Astrocyte of the spinal cord (primary cell): ENCODE results near the gene ATG12.

Source experiments
- DNase-seq: peaks from one replicate; pipeline ENCODE4 v3.0.0; 2011; ENCODE audit warnings: low read depth, low spot score
- H3K4me3 ChIP-seq: 2 replicates; pipeline ENCODE4 v1.5.1; 2011; ENCODE audit warnings: low read depth, mild to moderate bottlenecking, low read length, moderate library complexity
- in situ Hi-C: cut with HindIII; loops from 2 replicates; pipeline ENCODE4 v1.10.0; 2017; ENCODE audit warnings: low sequenced_read_pairs
- TF ChIP-seq, protein P1 (sequence below): IDR thresholded peaks from 2 replicates; pipeline ENCODE4 v1.5.1; 2012; ENCODE audit warnings: low read depth, mild to moderate bottlenecking, low read length, inconsistent platforms

The ATG12 gene

GRCh38 chr5:115785381-115786065 lies 55.8 kb downstream of the ATG12 start:
- in situ Hi-C loops, result no loop called here
- TF ChIP-seq, protein P1, sequence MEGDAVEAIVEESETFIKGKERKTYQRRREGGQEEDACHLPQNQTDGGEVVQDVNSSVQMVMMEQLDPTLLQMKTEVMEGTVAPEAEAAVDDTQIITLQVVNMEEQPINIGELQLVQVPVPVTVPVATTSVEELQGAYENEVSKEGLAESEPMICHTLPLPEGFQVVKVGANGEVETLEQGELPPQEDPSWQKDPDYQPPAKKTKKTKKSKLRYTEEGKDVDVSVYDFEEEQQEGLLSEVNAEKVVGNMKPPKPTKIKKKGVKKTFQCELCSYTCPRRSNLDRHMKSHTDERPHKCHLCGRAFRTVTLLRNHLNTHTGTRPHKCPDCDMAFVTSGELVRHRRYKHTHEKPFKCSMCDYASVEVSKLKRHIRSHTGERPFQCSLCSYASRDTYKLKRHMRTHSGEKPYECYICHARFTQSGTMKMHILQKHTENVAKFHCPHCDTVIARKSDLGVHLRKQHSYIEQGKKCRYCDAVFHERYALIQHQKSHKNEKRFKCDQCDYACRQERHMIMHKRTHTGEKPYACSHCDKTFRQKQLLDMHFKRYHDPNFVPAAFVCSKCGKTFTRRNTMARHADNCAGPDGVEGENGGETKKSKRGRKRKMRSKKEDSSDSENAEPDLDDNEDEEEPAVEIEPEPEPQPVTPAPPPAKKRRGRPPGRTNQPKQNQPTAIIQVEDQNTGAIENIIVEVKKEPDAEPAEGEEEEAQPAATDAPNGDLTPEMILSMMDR, result no peak
- no peak for DNase-seq
- no peak overlapping the region for H3K4me3 ChIP-seq

DNA sequence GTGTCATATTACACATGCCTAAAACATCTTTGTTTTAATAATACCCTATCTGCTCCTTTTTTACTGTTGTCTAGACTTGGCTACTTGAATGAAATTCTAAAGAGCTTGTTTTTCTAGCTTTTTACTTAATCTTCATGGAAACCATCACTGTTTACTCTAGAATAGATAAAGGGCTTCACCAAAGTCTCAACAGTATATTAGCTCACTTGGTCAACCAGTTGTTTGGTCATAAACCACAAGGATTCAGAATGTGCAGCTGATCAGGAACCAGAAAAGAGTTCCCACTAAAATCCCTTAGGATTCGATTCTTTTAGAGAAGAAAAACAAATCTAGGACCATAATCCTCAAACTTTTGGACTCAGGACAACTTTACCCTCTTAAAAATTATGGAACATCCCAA lies 62.9 kb downstream of the ATG12 start:
- no peak for DNase-seq
- no peak overlapping the region for H3K4me3 ChIP-seq
- TF ChIP-seq, protein P1, result no peak
- in situ Hi-C loops, result no loop called here
